PC-3 (cell line): ENCODE measurements around the gene MMP1. TPM values are rescaled to one million over a fixed set of nuclear protein-coding genes. Genes with fewer than 3 reads are reported as not detected.

Experiments used
- ATAC-seq: fragments of 200-7000 bp; cut with Tn5 transposase; 2 replicates; pipeline ENCODE4 v1.9.1; 2020; ENCODE audit warnings: mild to moderate bottlenecking, moderate library complexity
- BruUV-seq: library from RNA; stranded (reverse); fragments of 400-500 nt; replicated peaks from 2 replicates; lab custom pipeline; 2021; lab: Mats Ljungman, UMichigan
- CTCF ChIA-PET: fragments of 300-600 bp; sonication (Branson Sonifier 250); formaldehyde crosslinking; loops from one replicate; lab custom pipeline; 2022; ENCODE audit warnings: antibody characterized with exemption; lab: Charles Lee
- POLR2A ChIA-PET: fragments of 300-600 bp; sonication (Branson Sonifier 250); formaldehyde crosslinking; loops from one replicate; lab custom pipeline; 2022; ENCODE audit warnings: antibody characterized with exemption; ENCODE audit not compliant: unreplicated experiment; lab: Charles Lee
- DNase-seq: peaks from one replicate; pipeline ENCODE4 v3.0.0-alpha.2; 2015
- H2AFZ ChIP-seq: fragments of 300-600 bp; sonication (generic); 2 replicates; pipeline ENCODE4 v1.6.0; 2016; ENCODE audit warnings: antibody characterized with exemption, low read length
- H3F3A ChIP-seq: fragments of 300-600 bp; sonication (generic); one replicate; pipeline ENCODE4 v1.6.0; 2017; ENCODE audit warnings: antibody characterized with exemption, low read length, control low read depth, mild to moderate bottlenecking; ENCODE audit not compliant: unreplicated experiment
- H3K27ac ChIP-seq: fragments of 300-600 bp; sonication (generic); 2 replicates; pipeline ENCODE4 v1.5.1; 2016; ENCODE audit warnings: mild to moderate bottlenecking, low read length
- H3K27me3 ChIP-seq: fragments of 300-600 bp; sonication (generic); 2 replicates; pipeline ENCODE4 v1.6.1; 2016; ENCODE audit warnings: low read length, mixed read lengths
- H3K36me3 ChIP-seq: fragments of 300-600 bp; sonication (generic); 2 replicates; pipeline ENCODE4 v1.6.1; 2016; ENCODE audit warnings: low read depth, mixed run types, low read length, mixed read lengths
- H3K4me1 ChIP-seq: fragments of 300-600 bp; sonication (generic); 2 replicates; pipeline ENCODE4 v1.5.1; 2016; ENCODE audit warnings: low read length; ENCODE audit not compliant: insufficient read depth
- H3K4me2 ChIP-seq: fragments of 300-600 bp; sonication (generic); 2 replicates; pipeline ENCODE4 v1.6.0; 2016; ENCODE audit warnings: low read length
- H3K4me3 ChIP-seq: fragments of 300-600 bp; sonication (generic); 2 replicates; pipeline ENCODE4 v1.5.1; 2016; ENCODE audit warnings: mild to moderate bottlenecking, low read length, mixed read lengths
- H3K79me2 ChIP-seq: fragments of 300-600 bp; sonication (generic); 2 replicates; pipeline ENCODE4 v1.6.1; 2017; ENCODE audit warnings: low read length, mixed read lengths
- H3K9ac ChIP-seq: fragments of 300-600 bp; sonication (generic); 2 replicates; pipeline ENCODE4 v1.6.0; 2016; ENCODE audit warnings: mild to moderate bottlenecking, low read length
- H3K9me2 ChIP-seq: fragments of 300-600 bp; sonication (generic); replicated peaks from 2 replicates; pipeline ENCODE4 v1.6.1; 2016; ENCODE audit warnings: mixed run types, low read length, mixed read lengths
- H3K9me3 ChIP-seq: fragments of 300-600 bp; sonication (generic); 2 replicates; pipeline ENCODE4 v1.6.1; 2016; ENCODE audit warnings: low read length, mixed read lengths
- H4K20me1 ChIP-seq: fragments of 300-600 bp; sonication (generic); 2 replicates; pipeline ENCODE4 v1.6.1; 2016; ENCODE audit warnings: low read length, mixed read lengths
- CTCF ChIP-seq: fragments of 300-600 bp; sonication (generic); conservative IDR thresholded peaks from 2 replicates; pipeline ENCODE4 v1.5.1; 2017; ENCODE audit warnings: antibody characterized with exemption, low read depth, mild to moderate bottlenecking, low read length
- EZH2 ChIP-seq: fragments of 300-600 bp; sonication (generic); IDR thresholded peaks from one replicate; pipeline ENCODE4 v1.6.1; 2017; ENCODE audit warnings: antibody characterized with exemption, mild to moderate bottlenecking, low read length; ENCODE audit not compliant: unreplicated experiment
- EZH2phosphoT487 ChIP-seq: fragments of 300-600 bp; sonication (generic); IDR thresholded peaks from 2 replicates; pipeline ENCODE4 v1.6.1; 2018; ENCODE audit warnings: mild to moderate bottlenecking, antibody characterized with exemption, low read length, borderline replicate concordance
- intact Hi-C: fragments of 100-400 bp; cut with micrococcal nuclease; formaldehyde crosslinking; loops from 2 replicates; pipeline ENCODE4 v1.9.0; 2023
- total RNA-seq: library from RNA; depleted of rRNA; stranded (reverse); fragments of >200 nt; gene quantifications from 2 replicates; pipeline ENCODE4 v1.2.3, GENCODE V29; 2014

MMP1 gene
- total RNA-seq, 1 experiment from 2014 or later: 7.3 TPM

- TF ChIP-seq EZH2 (no peak), CTCF (no peak), EZH2phosphoT487 (no peak)
- Histone ChIP-seq H3K9ac (peak overlapping the region; percentile 28; the same call in 1 of the 2 replicates), H3K9me2 (no peaks in the 10 kb centered on the region), H3K4me2 (peak overlapping the region; percentile 42), H2AFZ (no peak overlapping the region), H3K4me3 (no peak overlapping the region), H4K20me1 (no peaks in the 10 kb centered on the region), H3K27ac (peak overlapping the region; percentile 87), H3K79me2 (no peaks in the 10 kb centered on the region), H3K9me3 (peaks cover 11% of the 10 kb centered on the region; the same call in 1 of the 2 replicates), H3K27me3 (no peaks in the 10 kb centered on the region), H3F3A (peaks cover 8% of the 10 kb centered on the region), H3K4me1 (peaks cover 23% of the 10 kb centered on the region), H3K36me3 (0 out of 2 replicates have a peak, but pooled peaks cover 6% of the 10 kb centered on the region)
- ChIA-PET POLR2A (interaction anchor here (0.5 kb wide), 1 partner anchor 644 kb away, joined by 9 read pairs; no protein-coding TSS in a partner anchor), CTCF (interaction anchor here (0.7 to 1.0 kb wide), 3 partner anchors 18 to 187 kb away, joined by 4 to 5 read pairs (median 4); no protein-coding TSS in a partner anchor)
- ATAC-seq (peak; percentile 84), DNase-seq (peak; percentile 96)
- BruUV-seq: no TSS peak
- intact Hi-C loops: loop anchor here (1.0 to 10.0 kb wide), 4 partner anchors 15 to 268 kb away; partner anchors contain the start of gene MMP1
Observed at GRCh38 chr11:102783720-102784119, 14.2 kb downstream of the MMP1 start.

- peaks cover 23% of the 10 kb centered on the region for H3K4me1 ChIP-seq
- ChIA-PET POLR2A (no interaction called here), CTCF (no interaction called here)
- H3K4me2 ChIP-seq: no peak overlapping the region
- no peaks in the 10 kb centered on the region for H3K9me2 ChIP-seq
- DNase-seq: peak; percentile 42
- H3F3A ChIP-seq: peaks cover 8% of the 10 kb centered on the region
- peak overlapping the region; percentile 27 for H3K9ac ChIP-seq
- no peaks in the 10 kb centered on the region for H3K27me3 ChIP-seq
- H3K36me3 ChIP-seq: 0 out of 2 replicates have a peak, but pooled peaks cover 6% of the 10 kb centered on the region
- peaks cover 11% of the 10 kb centered on the region; the same call in 1 of the 2 replicates for H3K9me3 ChIP-seq
- no peaks in the 10 kb centered on the region for H3K79me2 ChIP-seq
- BruUV-seq: no TSS peak
- ATAC-seq: peak; percentile 2; the same call in 1 of the 2 replicates
- peak overlapping the region; percentile 87 for H3K27ac ChIP-seq
- no peak overlapping the region for H2AFZ ChIP-seq
- intact Hi-C loops: loop anchor here (1.0 to 10.0 kb wide), 4 partner anchors 15 to 268 kb away; partner anchors contain the start of gene MMP1
- TF ChIP-seq EZH2: no peak
- TF ChIP-seq CTCF: no peak
- TF ChIP-seq EZH2phosphoT487: no peak
- no peak overlapping the region for H3K4me3 ChIP-seq
- no peaks in the 10 kb centered on the region for H4K20me1 ChIP-seq
Observed at GRCh38 chr11:102783016-102783415, 14.9 kb downstream of the MMP1 start.

- no peak overlapping the region for H3K4me2 ChIP-seq
- peaks cover 23% of the 10 kb centered on the region for H3K4me1 ChIP-seq
- no peaks in the 10 kb centered on the region for H3K9me2 ChIP-seq
- intact Hi-C loops: loop anchor here (10.0 kb wide), 1 partner anchor 217 kb away; no protein-coding TSS in a partner anchor
- POLR2A ChIA-PET: no interaction called here
- no peaks in the 10 kb centered on the region for H4K20me1 ChIP-seq
- H3K79me2 ChIP-seq: no peaks in the 10 kb centered on the region
- BruUV-seq: no TSS peak
- ATAC-seq (no peak), DNase-seq (no peak)
- no peaks in the 10 kb centered on the region for H3K27me3 ChIP-seq
- H2AFZ ChIP-seq: no peak overlapping the region
- H3F3A ChIP-seq: peaks cover 8% of the 10 kb centered on the region
- peaks cover 11% of the 10 kb centered on the region; the same call in 1 of the 2 replicates for H3K9me3 ChIP-seq
- CTCF ChIA-PET: no interaction called here
- no peak overlapping the region for H3K9ac ChIP-seq
- no peak overlapping the region for H3K27ac ChIP-seq
- 0 out of 2 replicates have a peak, but pooled peaks cover 6% of the 10 kb centered on the region for H3K36me3 ChIP-seq
- TF ChIP-seq CTCF: no peak
- TF ChIP-seq EZH2phosphoT487: no peak
- H3K4me3 ChIP-seq: no peak overlapping the region
Observed at GRCh38 chr11:102781676-102782075, 16.3 kb downstream of the MMP1 start.
